H1 (cell line): ENCODE measurements around the gene PFDN1. TPM values are rescaled to one million over a fixed set of nuclear protein-coding genes. Genes with fewer than 3 reads are reported as not detected.

ENCODE experiments used
- CTCF ChIA-PET: fragments of 300-600 bp; sonication (Branson Sonifier 250); formaldehyde crosslinking; loops from one replicate; lab custom pipeline; 2021; ENCODE audit not compliant: partially characterized antibody; lab: Charles Lee
- POLR2A ChIA-PET: fragments of 300-600 bp; sonication (Branson Sonifier 250); formaldehyde crosslinking; loops from one replicate; lab custom pipeline; 2021; ENCODE audit warnings: inconsistent platforms; ENCODE audit not compliant: partially characterized antibody; lab: Charles Lee
- DNase-seq, 2 experiments: peaks; one replicate each; pipeline versions ENCODE4 v3.0.0 to v3.0.0-alpha.2; 2010 to 2022; ENCODE audit warnings: low spot score in 2 of 2, low read depth in 1 of 2, mixed read lengths in 1 of 2
- FAIRE-seq: peaks from 2 replicates; lab custom pipeline; 2011; peaks lifted over from hg19 to GRCh38; lab: Jason Lieb, UNC
- H2AFZ ChIP-seq: 2 replicates; pipeline ENCODE4 v1.8.1; 2012; ENCODE audit warnings: low read length, inconsistent platforms
- H2AK5ac ChIP-seq: 2 replicates; pipeline ENCODE4 v1.6.1; 2013; ENCODE audit warnings: low read depth, low read length
- H2BK120ac ChIP-seq: replicated peaks from 2 replicates; pipeline ENCODE3; 2013; ENCODE audit warnings: low read depth, low read length, inconsistent platforms
- H2BK12ac ChIP-seq: 2 replicates; pipeline ENCODE4 v1.6.1; 2013; ENCODE audit warnings: low read depth, low read length
- H2BK15ac ChIP-seq: 2 replicates; pipeline ENCODE4 v1.6.1; 2013; ENCODE audit warnings: low read length
- H2BK20ac ChIP-seq: 2 replicates; pipeline ENCODE4 v1.6.1; 2013; ENCODE audit warnings: low read length
- H2BK5ac ChIP-seq: 2 replicates; pipeline ENCODE4 v1.6.1; 2013; ENCODE audit warnings: low read depth, low read length
- H3K14ac ChIP-seq: 2 replicates; pipeline ENCODE4 v1.6.1; 2013; ENCODE audit warnings: inconsistent platforms; ENCODE audit not compliant: insufficient read length
- H3K18ac ChIP-seq: 2 replicates; pipeline ENCODE4 v1.6.1; 2013; ENCODE audit warnings: low read length; ENCODE audit errors: extremely low read depth
- H3K23ac ChIP-seq: 2 replicates; pipeline ENCODE4 v1.6.1; 2013; ENCODE audit warnings: inconsistent platforms; ENCODE audit not compliant: insufficient read length
- H3K23me2 ChIP-seq: 2 replicates; pipeline ENCODE4 v1.6.1; 2013; ENCODE audit warnings: low read depth, low read length
- H3K27ac ChIP-seq: 2 replicates; pipeline ENCODE4 v1.6.1; 2011; ENCODE audit warnings: low read depth, low read length, inconsistent platforms
- H3K27me3 ChIP-seq, 4 experiments: replicated peaks in 1 of 4; 1 replicate in 1 of 4; 2 replicates in 3 of 4; pipeline versions ENCODE4 v1.6.1 to v1.8.1; 2011 to 2013; ENCODE audit warnings: low read length in 3 of 4, mild to moderate bottlenecking in 3 of 4, inconsistent platforms in 2 of 4, mixed read lengths in 2 of 4, moderate library complexity in 1 of 4; ENCODE audit not compliant: control insufficient read depth in 3 of 4, insufficient read depth in 3 of 4; ENCODE audit errors: extremely low read depth in 1 of 4
- H3K36me3 ChIP-seq, 4 experiments: 2 replicates each; pipeline versions ENCODE4 v1.6.1 to v1.8.1; 2011 to 2013; ENCODE audit warnings: mild to moderate bottlenecking in 4 of 4, low read length in 3 of 4, moderate library complexity in 2 of 4, control low read depth in 1 of 4, inconsistent platforms in 1 of 4; ENCODE audit not compliant: insufficient read depth in 4 of 4, control insufficient read depth in 2 of 4
- H3K4ac ChIP-seq: replicated peaks from 2 replicates; pipeline ENCODE3; 2013; ENCODE audit warnings: low read length, low read depth, mixed read lengths, inconsistent platforms; ENCODE audit not compliant: insufficient read length
- H3K4me1 ChIP-seq, 4 experiments: replicated peaks in 1 of 4; 1 replicate in 1 of 4; 2 replicates in 3 of 4; pipeline versions ENCODE4 v1.6.1 to v1.8.1; 2011 to 2013; ENCODE audit warnings: low read length in 3 of 4, inconsistent platforms in 2 of 4, mixed read lengths in 1 of 4; ENCODE audit not compliant: insufficient read depth in 4 of 4, control insufficient read depth in 3 of 4
- H3K4me2 ChIP-seq, 2 experiments: 2 replicates each; pipeline versions ENCODE4 v1.6.1 to v1.8.1; 2011 to 2013; ENCODE audit warnings: low read depth in 2 of 2, low read length in 2 of 2, control low read depth in 1 of 2, inconsistent platforms in 1 of 2, mild to moderate bottlenecking in 1 of 2; ENCODE audit not compliant: insufficient read depth in 1 of 2
- H3K4me3 ChIP-seq, 4 experiments: fragments of 200-600, 300-600 bp in 1 of 4; sonication (generic), shearing (Covaris generic), sonication (Bioruptor Twin) in 1 of 4; 2 replicates each; pipeline versions ENCODE4 v1.5.1 to v1.8.1; 2011 to 2016; ENCODE audit warnings: low read length in 4 of 4, low read depth in 3 of 4, control low read depth in 2 of 4, inconsistent platforms in 2 of 4, mild to moderate bottlenecking in 2 of 4, mixed read lengths in 1 of 4, moderate library complexity in 1 of 4; ENCODE audit not compliant: insufficient read depth in 2 of 4; ENCODE audit errors: extremely low read depth in 1 of 4
- H3K56ac ChIP-seq: replicated peaks from 2 replicates; pipeline ENCODE3; 2013; ENCODE audit warnings: low read depth, mild to moderate bottlenecking, mixed read lengths, low read length, inconsistent platforms; ENCODE audit not compliant: insufficient read length
- H3K79me1 ChIP-seq: 2 replicates; pipeline ENCODE4 v1.6.1; 2013; ENCODE audit warnings: low read depth, low read length, control low read depth
- H3K79me2 ChIP-seq, 2 experiments: 2 replicates each; pipeline versions ENCODE4 v1.6.1 to v1.8.1; 2012 to 2013; ENCODE audit warnings: low read length in 2 of 2, mild to moderate bottlenecking in 2 of 2, inconsistent platforms in 1 of 2; ENCODE audit not compliant: insufficient read depth in 2 of 2, control insufficient read depth in 1 of 2
- H3K9ac ChIP-seq, 4 experiments: replicated peaks in 1 of 4; 1 replicate in 1 of 4; 2 replicates in 3 of 4; pipeline versions ENCODE4 v1.6.1 to v1.8.1; 2011 to 2013; ENCODE audit warnings: low read depth in 3 of 4, low read length in 3 of 4, control low read depth in 2 of 4, mild to moderate bottlenecking in 2 of 4, moderate library complexity in 2 of 4, inconsistent platforms in 1 of 4; ENCODE audit errors: extremely low read depth in 1 of 4
- H3K9me3 ChIP-seq, 2 experiments: 2 replicates each; pipeline versions ENCODE4 v1.6.1 to v1.8.1; 2012 to 2013; ENCODE audit warnings: mild to moderate bottlenecking in 2 of 2, moderate library complexity in 2 of 2, control low read depth in 1 of 2, inconsistent platforms in 1 of 2, low read depth in 1 of 2, low read length in 1 of 2, mixed read lengths in 1 of 2; ENCODE audit not compliant: insufficient read depth in 2 of 2
- H4K20me1 ChIP-seq, 2 experiments: replicated peaks in 1 of 2; 2 replicates each; pipeline versions ENCODE3 to v1.8.1; 2011 to 2013; ENCODE audit warnings: inconsistent platforms in 2 of 2, low read length in 2 of 2, mild to moderate bottlenecking in 1 of 2; ENCODE audit not compliant: insufficient read depth in 2 of 2, control insufficient read depth in 1 of 2
- H4K5ac ChIP-seq: 2 replicates; pipeline ENCODE4 v1.6.1; 2013; ENCODE audit warnings: low read length, low read depth, mixed read lengths, inconsistent platforms; ENCODE audit not compliant: insufficient read length
- H4K8ac ChIP-seq: 2 replicates; pipeline ENCODE4 v1.8.0; 2013; ENCODE audit warnings: mild to moderate bottlenecking, moderate library complexity, low read length, inconsistent platforms; ENCODE audit not compliant: insufficient read depth; ENCODE audit errors: extremely low read depth
- H4K91ac ChIP-seq: replicated peaks from 2 replicates; pipeline ENCODE3; 2013; ENCODE audit warnings: low read length, mixed read lengths, inconsistent platforms; ENCODE audit not compliant: insufficient read length
- BRCA1 ChIP-seq: IDR thresholded peaks from 2 replicates; pipeline ENCODE4 v1.6.1; 2012; ENCODE audit warnings: low read depth, low read length, improper control_type of control experiment
- GTF2F1 ChIP-seq: IDR thresholded peaks from 2 replicates; pipeline ENCODE4 v1.6.1; 2012; ENCODE audit warnings: low read depth, low read length, improper control_type of control experiment, borderline replicate concordance
- KDM1A ChIP-seq: fragments of 200-600, 300-600 bp; sonication (generic); IDR thresholded peaks from 2 replicates; pipeline ENCODE4 v1.7.1; 2016; ENCODE audit warnings: mild to moderate bottlenecking, low read length, borderline replicate concordance
- MAFK ChIP-seq: IDR thresholded peaks from 2 replicates; pipeline ENCODE4 v1.6.1; 2012; ENCODE audit warnings: low read depth, mild to moderate bottlenecking, improper control_type of control experiment, low read length
- POU5F1 ChIP-seq: IDR thresholded peaks from 2 replicates; pipeline ENCODE4 v1.6.1; 2011; ENCODE audit warnings: low read depth, mild to moderate bottlenecking, low read length, moderate library complexity
- SIRT6 ChIP-seq: IDR thresholded peaks from one replicate; pipeline ENCODE4 v1.7.1; 2012; ENCODE audit warnings: low read length, inconsistent platforms
- SP2 ChIP-seq: IDR thresholded peaks from 2 replicates; pipeline ENCODE4 v1.6.1; 2012; ENCODE audit warnings: mild to moderate bottlenecking, low read length, inconsistent platforms
- WGBS, 2 experiments: shearing (Covaris generic) in 1 of 2; methylation state at CpG; one replicate each; pipeline versions ENCODE4 v1.1.6 to v1.1.7; 2013 to 2015; ENCODE audit warnings: low lambda C conversion rate in 2 of 2, mixed read lengths in 2 of 2, inconsistent platforms in 1 of 2, low coverage in 1 of 2, missing lambda C conversion rate in 1 of 2; ENCODE audit not compliant: insufficient replicate concordance in 2 of 2, insufficient coverage in 1 of 2, insufficient read length in 1 of 2; ENCODE audit errors: extremely low coverage in 1 of 2, missing lambda C conversion rate in 1 of 2; 5-methylcytosine and 5-hydroxymethylcytosine counted together
- polyA plus RNA-seq, 7 experiments: library from polyadenylated mRNA; depleted of rRNA in 3 of 7; stranded (reverse) in 5 of 7; unstranded in 2 of 7; fragments of >200 nt in 5 of 7; fragments of 200-250 nt in 2 of 7; gene quantifications; 1 replicate in 5 of 7; 2 replicates in 1 of 7; 4 replicates in 1 of 7; pipeline versions ENCODE4 v1.2.1 to v1.2.3, GENCODE V29; 2011 to 2013; ENCODE audit warnings: missing spikeins in 2 of 7, mixed read lengths in 2 of 7
- total RNA-seq: library from RNA; stranded (reverse); fragmentation: NEBNext Ultra II Directional; extraction: Animal tissue kit (Norgen Biotek cat#: 25700); gene quantifications from 2 replicates; pipeline ENCODE4 v1.2.1, GENCODE V29; 2021
- TF ChIP-seq, protein P1 (sequence below): IDR thresholded peaks from 2 replicates; pipeline ENCODE4 v1.6.1; 2012; ENCODE audit warnings: inconsistent platforms

The PFDN1 gene
- total and polyA plus RNA-seq, 2 of the 8 experiments (the other 6 are each of a cell fraction or from before 2014, with no cell fraction given), result 53.0 to 89.6 TPM

- FAIRE-seq, result no peak
- 82% methylated on average over 3 of the region's 3 CpGs; no CpG with 5 or more reads in 1 of the 2 experiments for WGBS, 2 experiments
Observed at GRCh38 chr5:140296289-140296688, 6.6 kb downstream of the PFDN1 start.

More at GRCh38 chr5:140296289-140296688, 6.6 kb downstream of the PFDN1 start:
- no peak overlapping the region for H2BK12ac ChIP-seq
- H3K27ac ChIP-seq, result no peak overlapping the region
- no peaks in the 10 kb centered on the region for H3K23me2 ChIP-seq
- H3K9me3 ChIP-seq, result no peaks in the 10 kb centered on the region
- H2BK20ac ChIP-seq, result no peak overlapping the region
- no peaks in the 10 kb centered on the region for H3K27me3 ChIP-seq
- H3K36me3 ChIP-seq, result peaks cover 0 to 4% (median under 1%) of the 10 kb centered on the region in 4 experiments; a peak in 3 of 8 replicates
- H4K91ac ChIP-seq, result no peak overlapping the region
- no peak overlapping the region for H3K14ac ChIP-seq
- H2BK120ac ChIP-seq, result no peak overlapping the region
- H4K20me1 ChIP-seq, result peaks cover 4% of the 10 kb centered on the region in 2 experiments
- TF ChIP-seq BRCA1 (no peak), KDM1A (no peak), MAFK (no peak), POU5F1 (no peak), GTF2F1 (no peak), SIRT6 (no peak), SP2 (no peak)
- TF ChIP-seq, protein P1, sequence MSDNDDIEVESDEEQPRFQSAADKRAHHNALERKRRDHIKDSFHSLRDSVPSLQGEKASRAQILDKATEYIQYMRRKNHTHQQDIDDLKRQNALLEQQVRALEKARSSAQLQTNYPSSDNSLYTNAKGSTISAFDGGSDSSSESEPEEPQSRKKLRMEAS, result no peak
- H2BK15ac ChIP-seq, result no peak overlapping the region
- ChIA-PET CTCF (interaction anchor here (0.8 to 1.5 kb wide), 4 partner anchors 52 to 56 kb away, joined by 3 to 5 read pairs (median 3); no protein-coding TSS in a partner anchor), POLR2A (no interaction called here)
- H3K9ac ChIP-seq, result no peak overlapping the region
- H3K23ac ChIP-seq, result no peak overlapping the region
- no peak overlapping the region for H4K8ac ChIP-seq
- no peak overlapping the region for H3K4me2 ChIP-seq
- H3K79me1 ChIP-seq, result no peaks in the 10 kb centered on the region
- no peak overlapping the region for H3K4me3 ChIP-seq
- H3K56ac ChIP-seq, result no peak overlapping the region
- H3K4me1 ChIP-seq, result no peaks in the 10 kb centered on the region
- H2AFZ ChIP-seq, result no peak overlapping the region
- no peak overlapping the region for H3K18ac ChIP-seq
- no peak for DNase-seq
- no peak overlapping the region for H2AK5ac ChIP-seq
- H4K5ac ChIP-seq, result no peak overlapping the region
- peaks cover 0 to 86% of the 10 kb centered on the region in 2 experiments; a peak in 3 of 4 replicates for H3K79me2 ChIP-seq
- H2BK5ac ChIP-seq, result no peak overlapping the region
- H3K4ac ChIP-seq, result no peak overlapping the region
